Hepatocyte (in vitro differentiated cells): ENCODE measurements around the gene CHCHD6. TPM values are rescaled to one million over a fixed set of nuclear protein-coding genes. Genes with fewer than 3 reads are reported as not detected.

Experiments
- DNase-seq: peaks from one replicate; pipeline ENCODE4 v3.0.0-alpha.2; 2016; ENCODE audit warnings: low spot score
- H2AFZ ChIP-seq: fragments of 200-600 bp; sonication (generic); 2 replicates; pipeline ENCODE4 v1.6.0; 2016; ENCODE audit warnings: antibody characterized with exemption, mild to moderate bottlenecking
- H3K27ac ChIP-seq: fragments of 200-600 bp; sonication (generic); 2 replicates; pipeline ENCODE4 v1.5.1; 2016; ENCODE audit warnings: mild to moderate bottlenecking
- H3K27me3 ChIP-seq: fragments of 200-600 bp; sonication (generic); 2 replicates; pipeline ENCODE4 v1.6.1; 2016
- H3K36me3 ChIP-seq: fragments of 200-600 bp; sonication (generic); replicated peaks from 2 replicates; pipeline ENCODE4 v1.5.1; 2016; ENCODE audit warnings: low read depth; ENCODE audit not compliant: insufficient read depth
- H3K4me1 ChIP-seq: fragments of 200-600 bp; sonication (generic); 2 replicates; pipeline ENCODE4 v1.5.1; 2016; ENCODE audit warnings: mild to moderate bottlenecking, moderate library complexity; ENCODE audit not compliant: insufficient read depth
- H3K4me2 ChIP-seq: fragments of 200-600 bp; sonication (generic); 2 replicates; pipeline ENCODE4 v1.6.0; 2016
- H3K4me3 ChIP-seq: fragments of 200-600 bp; sonication (generic); 2 replicates; pipeline ENCODE4 v1.5.1; 2016; ENCODE audit warnings: mild to moderate bottlenecking
- H3K79me2 ChIP-seq: fragments of 200-600 bp; sonication (generic); 2 replicates; pipeline ENCODE4 v1.6.0; 2017; ENCODE audit warnings: mild to moderate bottlenecking
- H3K9me2 ChIP-seq: fragments of 200-600 bp; sonication (generic); replicated peaks from 2 replicates; pipeline ENCODE4 v1.6.0; 2017; ENCODE audit warnings: mild to moderate bottlenecking; ENCODE audit not compliant: insufficient read depth
- H3K9me3 ChIP-seq: fragments of 200-600 bp; sonication (generic); 2 replicates; pipeline ENCODE4 v1.5.1; 2016; ENCODE audit warnings: low read depth, mild to moderate bottlenecking
- H4K20me1 ChIP-seq: fragments of 200-600 bp; sonication (generic); 2 replicates; pipeline ENCODE4 v1.6.0; 2016; ENCODE audit warnings: mild to moderate bottlenecking; ENCODE audit not compliant: insufficient read depth, poor library complexity, severe bottlenecking
- EZH2 ChIP-seq: fragments of 200-600 bp; sonication (generic); IDR thresholded peaks from 2 replicates; pipeline ENCODE4 v1.6.1; 2016; ENCODE audit warnings: antibody characterized with exemption, mild to moderate bottlenecking, borderline replicate concordance
- EZH2phosphoT487 ChIP-seq: fragments of 200-600 bp; sonication (generic); IDR thresholded peaks from one replicate; pipeline ENCODE4 v1.6.1; 2018; ENCODE audit warnings: antibody characterized with exemption, mild to moderate bottlenecking, low read depth, moderate library complexity; ENCODE audit not compliant: unreplicated experiment, severe bottlenecking
- WGBS: methylation state at CpG from one replicate; pipeline ENCODE4 v1.1.6; 2016; ENCODE audit warnings: low lambda C conversion rate; ENCODE audit errors: missing lambda C conversion rate; 5-methylcytosine and 5-hydroxymethylcytosine counted together
- polyA plus RNA-seq: library from polyadenylated mRNA; unstranded; fragments of >200 nt; fragmentation: Nextera tagmentation; extraction: Ambion mirVana; gene quantifications from 2 replicates; pipeline ENCODE4 v1.2.1, GENCODE V29; 2016
- total RNA-seq: library from RNA; depleted of rRNA; stranded (reverse); fragments of >200 nt; gene quantifications from 2 replicates; pipeline ENCODE4 v1.2.3, GENCODE V29; 2014
- TF ChIP-seq, protein P1 (sequence below): fragments of 200-600 bp; sonication (generic); IDR thresholded peaks from 2 replicates; pipeline ENCODE4 v1.5.1; 2016; ENCODE audit warnings: antibody characterized with exemption, mild to moderate bottlenecking; ENCODE audit not compliant: poor library complexity

The CHCHD6 gene
- total and polyA plus RNA-seq, 2 experiments from 2014 or later = 13.8 to 19.7 TPM

DNA sequence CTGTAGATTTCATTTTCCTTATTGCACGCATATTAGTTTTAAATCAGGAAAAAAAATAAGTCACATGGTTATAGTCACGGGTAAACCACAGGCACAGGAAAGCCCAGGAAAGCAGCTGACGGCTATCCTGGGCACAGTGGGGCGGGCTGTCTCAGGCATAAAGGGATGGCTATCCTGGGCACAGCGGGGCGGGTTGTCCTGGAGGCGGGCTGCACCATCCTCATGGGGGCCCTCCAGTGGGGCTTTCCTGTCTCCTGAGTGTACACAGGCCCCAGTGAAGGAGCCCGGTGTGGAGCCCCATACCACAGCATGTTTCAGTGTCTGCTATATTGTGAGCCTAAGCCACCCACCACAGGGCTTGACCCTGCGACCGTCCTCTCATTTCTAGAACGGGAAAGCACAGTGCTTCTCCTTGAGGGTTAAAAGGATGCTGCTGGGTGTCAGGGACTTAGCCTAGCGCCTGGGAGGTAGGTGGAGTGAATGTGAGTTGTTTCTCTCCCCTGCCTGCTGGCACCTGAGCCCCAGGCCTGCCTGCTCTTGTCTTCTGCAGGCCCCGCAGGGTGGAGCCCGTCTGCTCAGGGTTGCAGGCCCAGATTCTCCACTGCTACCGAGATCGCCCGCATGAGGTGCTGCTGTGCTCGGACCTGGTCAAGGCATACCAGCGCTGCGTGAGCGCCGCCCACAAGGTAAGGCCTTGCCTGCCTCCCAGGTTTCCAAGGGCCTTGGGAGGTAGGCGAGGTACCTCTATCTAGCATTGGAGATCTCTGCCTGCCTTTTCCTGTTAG, 253.0 kb downstream of the CHCHD6 start:
- TF ChIP-seq EZH2phosphoT487 = no peak
- TF ChIP-seq, protein P1, sequence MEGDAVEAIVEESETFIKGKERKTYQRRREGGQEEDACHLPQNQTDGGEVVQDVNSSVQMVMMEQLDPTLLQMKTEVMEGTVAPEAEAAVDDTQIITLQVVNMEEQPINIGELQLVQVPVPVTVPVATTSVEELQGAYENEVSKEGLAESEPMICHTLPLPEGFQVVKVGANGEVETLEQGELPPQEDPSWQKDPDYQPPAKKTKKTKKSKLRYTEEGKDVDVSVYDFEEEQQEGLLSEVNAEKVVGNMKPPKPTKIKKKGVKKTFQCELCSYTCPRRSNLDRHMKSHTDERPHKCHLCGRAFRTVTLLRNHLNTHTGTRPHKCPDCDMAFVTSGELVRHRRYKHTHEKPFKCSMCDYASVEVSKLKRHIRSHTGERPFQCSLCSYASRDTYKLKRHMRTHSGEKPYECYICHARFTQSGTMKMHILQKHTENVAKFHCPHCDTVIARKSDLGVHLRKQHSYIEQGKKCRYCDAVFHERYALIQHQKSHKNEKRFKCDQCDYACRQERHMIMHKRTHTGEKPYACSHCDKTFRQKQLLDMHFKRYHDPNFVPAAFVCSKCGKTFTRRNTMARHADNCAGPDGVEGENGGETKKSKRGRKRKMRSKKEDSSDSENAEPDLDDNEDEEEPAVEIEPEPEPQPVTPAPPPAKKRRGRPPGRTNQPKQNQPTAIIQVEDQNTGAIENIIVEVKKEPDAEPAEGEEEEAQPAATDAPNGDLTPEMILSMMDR = no peak
- WGBS = 93% methylated on average over 23 of the region's 23 CpGs
- Histone ChIP-seq H3K27me3 (no peaks in the 10 kb centered on the region), H3K9me3 (no peaks in the 10 kb centered on the region), H3K36me3 (no peaks in the 10 kb centered on the region), H2AFZ (no peak overlapping the region), H3K4me1 (peaks cover 4% of the 10 kb centered on the region), H3K27ac (no peak overlapping the region), H3K4me3 (no peak overlapping the region), H4K20me1 (no peaks in the 10 kb centered on the region), H3K79me2 (no peaks in the 10 kb centered on the region), H3K4me2 (no peak overlapping the region), H3K9me2 (no peaks in the 10 kb centered on the region)
- no peak for DNase-seq

DNA sequence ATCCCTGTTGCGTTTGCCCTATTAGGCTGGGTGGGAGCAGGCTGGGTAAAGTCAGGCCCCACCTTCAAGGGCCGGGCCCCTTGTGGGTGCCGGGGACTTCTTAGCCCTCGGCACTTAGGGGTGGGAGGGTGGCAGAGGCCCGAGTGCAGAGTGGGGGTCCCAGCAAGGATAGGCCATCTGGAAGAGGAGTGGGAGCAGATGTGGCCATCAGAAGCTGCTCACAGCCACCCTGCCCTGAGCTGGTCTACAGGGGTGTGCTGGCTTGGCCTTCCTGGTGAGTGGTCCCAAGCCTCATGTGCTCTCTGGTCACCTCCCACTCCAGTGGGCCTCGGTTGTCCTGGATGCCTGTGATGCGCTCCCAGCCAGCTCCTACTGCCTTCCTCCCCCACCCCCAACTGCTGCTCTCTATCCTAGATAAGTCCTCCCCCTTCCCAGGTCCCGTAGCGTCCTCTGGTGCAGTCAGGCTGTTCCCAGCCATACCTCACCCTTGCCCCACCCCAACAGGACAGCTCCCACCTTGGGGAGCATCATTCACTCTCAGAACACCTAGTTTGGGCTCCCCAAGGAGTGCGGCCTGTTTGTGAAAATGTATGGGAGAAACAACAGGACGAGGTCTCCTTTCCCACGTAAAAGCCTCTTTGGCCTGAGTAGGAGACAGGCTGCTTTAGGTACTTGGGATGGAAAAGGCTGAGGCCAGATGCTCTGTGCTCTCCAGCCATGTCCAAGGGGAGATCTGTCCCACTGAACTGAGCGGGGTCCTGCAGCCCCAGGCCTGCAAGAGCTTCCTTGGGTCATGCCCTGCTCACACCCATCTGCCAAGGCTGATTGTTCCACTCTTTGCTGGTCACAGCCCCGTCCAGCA, 254.0 kb downstream of the CHCHD6 start:
- no peak for DNase-seq
- Histone ChIP-seq H3K9me2 (no peaks in the 10 kb centered on the region), H3K4me1 (peaks cover 4% of the 10 kb centered on the region), H3K4me2 (no peak overlapping the region), H3K4me3 (no peak overlapping the region), H3K27me3 (no peaks in the 10 kb centered on the region), H3K9me3 (no peaks in the 10 kb centered on the region), H3K36me3 (no peaks in the 10 kb centered on the region), H3K79me2 (no peaks in the 10 kb centered on the region), H2AFZ (no peak overlapping the region), H3K27ac (no peak overlapping the region), H4K20me1 (no peaks in the 10 kb centered on the region)
- WGBS = 98% methylated on average over 13 of the region's 14 CpGs
- no peak for TF ChIP-seq EZH2
- TF ChIP-seq EZH2phosphoT487 = no peak
- TF ChIP-seq, protein P1 = no peak

DNA sequence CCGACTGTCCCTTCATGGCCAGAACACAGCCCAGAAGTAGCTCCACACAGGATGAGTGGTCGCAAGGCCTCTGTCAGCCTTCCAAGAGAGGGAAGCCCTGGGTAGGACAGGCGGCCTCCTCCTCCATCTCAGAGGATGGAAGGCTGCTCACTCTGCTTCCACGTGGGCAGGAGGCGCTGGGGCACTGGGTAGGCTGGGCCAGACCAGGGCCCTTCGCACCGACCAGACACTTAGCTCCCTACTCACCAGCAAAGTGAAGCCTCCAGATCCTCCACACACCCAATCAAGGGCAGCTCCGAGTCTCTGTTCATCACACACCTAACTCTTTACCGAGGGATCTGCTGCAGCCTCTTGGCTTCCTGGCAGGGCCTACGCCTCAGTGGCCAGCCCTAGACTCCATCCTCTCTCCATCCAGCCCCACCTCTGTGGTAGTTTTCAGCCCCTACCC, 254.6 kb downstream of the CHCHD6 start:
- no peaks in the 10 kb centered on the region for H3K36me3 ChIP-seq
- no peak overlapping the region for H3K27ac ChIP-seq
- H3K27me3 ChIP-seq = no peaks in the 10 kb centered on the region
- H3K79me2 ChIP-seq = no peaks in the 10 kb centered on the region
- peaks cover 4% of the 10 kb centered on the region for H3K4me1 ChIP-seq
- H4K20me1 ChIP-seq = no peaks in the 10 kb centered on the region
- no peak overlapping the region for H3K4me3 ChIP-seq
- DNase-seq = no peak
- no peaks in the 10 kb centered on the region for H3K9me2 ChIP-seq
- H2AFZ ChIP-seq = no peak overlapping the region
- 90% methylated on average over 10 of the region's 10 CpGs for WGBS
- TF ChIP-seq EZH2phosphoT487 = no peak
- TF ChIP-seq EZH2 = no peak
- TF ChIP-seq, protein P1 = no peak
- H3K4me2 ChIP-seq = no peak overlapping the region
- H3K9me3 ChIP-seq = no peaks in the 10 kb centered on the region
